IMR-90 (cell line): ENCODE measurements around the gene CACNA2D3.

Experiments
- BHLHE40 ChIP-seq: fragments of 150-350 bp; IDR thresholded peaks from 2 replicates; pipeline ENCODE4 v1.6.1; 2016; ENCODE audit warnings: mild to moderate bottlenecking, low read depth, low read length
- CHD1 ChIP-seq: IDR thresholded peaks from 2 replicates; pipeline ENCODE4 v1.6.1; 2012; ENCODE audit warnings: low read depth, low read length, improper control_type of control experiment
- FOS ChIP-seq: fragments of 150-350 bp; IDR thresholded peaks from 2 replicates; pipeline ENCODE4 v1.6.1; 2016; ENCODE audit warnings: low read depth, low read length
- MAFK ChIP-seq: IDR thresholded peaks from 2 replicates; pipeline ENCODE4 v1.6.1; 2012; ENCODE audit warnings: low read depth, low read length, improper control_type of control experiment
- MAZ ChIP-seq: IDR thresholded peaks from 2 replicates; pipeline ENCODE4 v1.6.1; 2012; ENCODE audit warnings: low read depth, mild to moderate bottlenecking, low read length, improper control_type of control experiment, moderate library complexity, borderline replicate concordance
- MXI1 ChIP-seq: IDR thresholded peaks from 2 replicates; pipeline ENCODE4 v1.6.1; 2012; ENCODE audit warnings: low read depth, mild to moderate bottlenecking, low read length, moderate library complexity, borderline replicate concordance
- POLR2A ChIP-seq: IDR thresholded peaks from 2 replicates; pipeline ENCODE4 v1.6.1; 2012; ENCODE audit warnings: mild to moderate bottlenecking, low read depth, low read length
- RAD21 ChIP-seq: IDR thresholded peaks from 2 replicates; pipeline ENCODE4 v1.6.1; 2012; ENCODE audit warnings: low read length, improper control_type of control experiment
- RCOR1 ChIP-seq: IDR thresholded peaks from 2 replicates; pipeline ENCODE4 v1.6.1; 2012; ENCODE audit warnings: mild to moderate bottlenecking, low read length, improper control_type of control experiment; ENCODE audit not compliant: insufficient replicate concordance
- RFX5 ChIP-seq: IDR thresholded peaks from 2 replicates; pipeline ENCODE4 v1.8.0; 2012; ENCODE audit warnings: low read depth, mild to moderate bottlenecking, low read length, moderate library complexity
- SMC3 ChIP-seq: fragments of 150-350 bp; IDR thresholded peaks from 2 replicates; pipeline ENCODE4 v1.6.1; 2016; ENCODE audit warnings: low read depth, mild to moderate bottlenecking, antibody characterized with exemption, low read length, moderate library complexity
- TF ChIP-seq, protein P1 (sequence below): conservative IDR thresholded peaks from 2 replicates; pipeline ENCODE4 v1.5.1; 2012; ENCODE audit warnings: mild to moderate bottlenecking, low read depth, low read length, improper control_type of control experiment
- TF ChIP-seq, protein P2 (sequence below): fragments of 150-350 bp; IDR thresholded peaks from 2 replicates; pipeline ENCODE4 v1.6.1; 2017; ENCODE audit warnings: mild to moderate bottlenecking, antibody characterized with exemption, low read length, low read depth
- TF ChIP-seq, protein P3 (sequence below): fragments of 150-350 bp; IDR thresholded peaks from 2 replicates; pipeline ENCODE4 v1.6.1; 2016; ENCODE audit warnings: low read depth, mild to moderate bottlenecking, low read length, moderate library complexity, borderline replicate concordance

DNA sequence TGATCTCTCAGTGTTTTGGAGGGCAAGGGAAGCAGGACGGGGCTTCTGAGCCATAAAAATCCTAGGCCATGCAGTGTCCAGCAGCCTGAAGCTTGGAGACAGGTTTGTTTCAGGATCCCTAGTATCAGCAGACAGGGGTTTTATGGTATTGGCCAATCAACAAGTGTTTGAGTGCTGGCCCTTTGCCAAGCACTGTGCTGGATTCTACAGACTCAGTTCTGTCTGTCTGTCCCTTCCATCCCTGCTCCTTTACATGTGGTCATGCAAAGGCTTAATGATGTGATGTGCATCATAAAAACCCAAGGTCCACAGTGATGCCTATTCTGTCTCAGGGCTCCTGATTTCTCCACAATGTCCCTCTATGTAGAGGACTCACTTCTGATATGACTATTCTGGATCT lies 621.4 kb downstream of the CACNA2D3 start:
- TF ChIP-seq SMC3 (no peak), RCOR1 (no peak), MXI1 (no peak), POLR2A (no peak), MAFK (no peak), RAD21 (no peak), BHLHE40 (no peak), CHD1 (no peak), FOS (no peak), MAZ (no peak), RFX5 (no peak)
- TF ChIP-seq, protein P1, sequence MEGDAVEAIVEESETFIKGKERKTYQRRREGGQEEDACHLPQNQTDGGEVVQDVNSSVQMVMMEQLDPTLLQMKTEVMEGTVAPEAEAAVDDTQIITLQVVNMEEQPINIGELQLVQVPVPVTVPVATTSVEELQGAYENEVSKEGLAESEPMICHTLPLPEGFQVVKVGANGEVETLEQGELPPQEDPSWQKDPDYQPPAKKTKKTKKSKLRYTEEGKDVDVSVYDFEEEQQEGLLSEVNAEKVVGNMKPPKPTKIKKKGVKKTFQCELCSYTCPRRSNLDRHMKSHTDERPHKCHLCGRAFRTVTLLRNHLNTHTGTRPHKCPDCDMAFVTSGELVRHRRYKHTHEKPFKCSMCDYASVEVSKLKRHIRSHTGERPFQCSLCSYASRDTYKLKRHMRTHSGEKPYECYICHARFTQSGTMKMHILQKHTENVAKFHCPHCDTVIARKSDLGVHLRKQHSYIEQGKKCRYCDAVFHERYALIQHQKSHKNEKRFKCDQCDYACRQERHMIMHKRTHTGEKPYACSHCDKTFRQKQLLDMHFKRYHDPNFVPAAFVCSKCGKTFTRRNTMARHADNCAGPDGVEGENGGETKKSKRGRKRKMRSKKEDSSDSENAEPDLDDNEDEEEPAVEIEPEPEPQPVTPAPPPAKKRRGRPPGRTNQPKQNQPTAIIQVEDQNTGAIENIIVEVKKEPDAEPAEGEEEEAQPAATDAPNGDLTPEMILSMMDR: no peak
- TF ChIP-seq, protein P2, sequence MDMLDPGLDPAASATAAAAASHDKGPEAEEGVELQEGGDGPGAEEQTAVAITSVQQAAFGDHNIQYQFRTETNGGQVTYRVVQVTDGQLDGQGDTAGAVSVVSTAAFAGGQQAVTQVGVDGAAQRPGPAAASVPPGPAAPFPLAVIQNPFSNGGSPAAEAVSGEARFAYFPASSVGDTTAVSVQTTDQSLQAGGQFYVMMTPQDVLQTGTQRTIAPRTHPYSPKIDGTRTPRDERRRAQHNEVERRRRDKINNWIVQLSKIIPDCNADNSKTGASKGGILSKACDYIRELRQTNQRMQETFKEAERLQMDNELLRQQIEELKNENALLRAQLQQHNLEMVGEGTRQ: no peak
- TF ChIP-seq, protein P3, sequence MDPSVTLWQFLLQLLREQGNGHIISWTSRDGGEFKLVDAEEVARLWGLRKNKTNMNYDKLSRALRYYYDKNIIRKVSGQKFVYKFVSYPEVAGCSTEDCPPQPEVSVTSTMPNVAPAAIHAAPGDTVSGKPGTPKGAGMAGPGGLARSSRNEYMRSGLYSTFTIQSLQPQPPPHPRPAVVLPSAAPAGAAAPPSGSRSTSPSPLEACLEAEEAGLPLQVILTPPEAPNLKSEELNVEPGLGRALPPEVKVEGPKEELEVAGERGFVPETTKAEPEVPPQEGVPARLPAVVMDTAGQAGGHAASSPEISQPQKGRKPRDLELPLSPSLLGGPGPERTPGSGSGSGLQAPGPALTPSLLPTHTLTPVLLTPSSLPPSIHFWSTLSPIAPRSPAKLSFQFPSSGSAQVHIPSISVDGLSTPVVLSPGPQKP: no peak
